GM18526 (cell line): ENCODE measurements around the gene IER2.

Experiments used
- POLR2A ChIP-seq: IDR thresholded peaks from 3 replicates; pipeline ENCODE4 v1.6.1; 2011; ENCODE audit not compliant: insufficient read length; ENCODE audit errors: extremely low read depth

Gene IER2

DNA sequence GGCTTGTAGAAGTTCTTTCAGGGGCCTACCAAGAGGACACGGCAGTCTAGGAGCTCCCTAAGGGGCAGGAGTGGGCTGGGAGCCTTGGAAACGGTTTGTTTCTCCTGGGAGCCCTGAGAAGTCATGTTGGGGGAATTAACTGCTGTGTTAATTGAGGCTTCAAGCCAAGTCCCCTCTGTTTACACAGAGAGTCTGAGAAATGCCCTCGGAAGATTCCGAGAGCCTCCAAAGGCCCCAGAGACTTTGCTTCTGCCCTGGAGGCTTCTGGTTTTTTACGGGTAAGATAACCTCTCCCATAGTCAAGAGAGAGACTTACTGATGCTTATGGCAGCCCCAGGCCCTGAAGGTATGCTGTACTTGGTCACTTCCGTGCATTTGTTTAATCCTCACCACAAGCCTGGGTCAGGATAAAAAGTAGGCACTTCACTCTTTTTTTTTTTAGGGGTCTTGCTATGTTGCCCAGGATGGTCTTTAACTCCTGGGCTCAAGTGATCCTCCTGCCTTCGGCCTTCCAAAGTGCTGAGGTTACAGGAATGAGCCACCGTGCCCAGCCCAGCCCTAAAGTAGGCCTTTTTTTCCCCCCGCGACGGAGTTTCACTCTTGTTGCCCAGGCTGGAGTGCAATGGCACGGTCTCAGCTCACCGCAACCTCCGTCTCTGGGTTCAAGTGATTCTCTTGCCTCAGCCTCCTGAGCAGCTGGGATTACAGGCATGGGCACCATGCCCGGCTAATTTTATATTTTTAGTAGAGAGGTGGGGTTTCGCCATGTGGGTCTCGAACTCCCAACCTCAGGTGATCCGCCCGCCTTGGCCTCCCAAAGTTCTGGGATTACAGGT lies 15.2 kb downstream of the IER2 start:
- TF ChIP-seq POLR2A, result no peak

DNA sequence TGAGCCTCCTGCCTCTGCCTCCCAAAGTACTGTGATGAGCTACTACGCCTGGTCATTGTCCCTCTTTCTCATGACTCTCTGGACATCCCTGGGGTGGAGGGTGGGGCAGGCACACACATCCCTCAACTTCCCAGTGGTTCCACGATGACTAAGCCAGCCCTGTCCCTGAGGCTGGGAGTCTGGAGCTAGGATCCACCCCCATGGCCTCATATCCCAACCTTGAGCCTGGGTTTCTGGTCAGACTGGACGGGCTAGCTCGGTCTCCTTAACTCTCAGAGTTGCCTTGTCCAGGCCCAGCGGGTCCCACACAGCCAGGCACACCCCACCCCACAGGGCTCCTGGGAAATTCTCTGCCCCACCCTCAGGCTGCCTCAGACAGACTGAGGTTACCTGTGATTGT lies 19.6 kb downstream of the IER2 start:
- TF ChIP-seq POLR2A, result no peak

DNA sequence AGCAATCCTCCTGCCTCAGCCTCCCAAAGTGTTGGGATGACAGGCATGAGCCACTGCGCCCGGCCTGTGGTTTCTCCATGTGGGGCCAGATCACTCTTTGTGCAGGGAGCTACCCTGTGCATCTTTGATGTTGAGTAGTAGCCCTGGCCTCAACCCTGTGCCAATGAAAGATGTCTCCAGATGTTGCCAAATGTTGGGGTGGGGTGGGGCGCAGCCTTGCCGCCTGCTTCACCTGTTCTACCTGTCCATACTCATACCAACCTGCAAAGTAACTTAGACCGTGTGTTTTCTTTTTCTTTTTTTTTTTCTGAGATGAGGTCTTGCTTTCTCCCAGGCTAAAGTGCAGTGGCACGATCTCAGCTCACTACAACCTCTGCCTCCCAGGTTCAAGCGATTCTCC lies 20.9 kb downstream of the IER2 start:
- TF ChIP-seq POLR2A, result no peak

DNA sequence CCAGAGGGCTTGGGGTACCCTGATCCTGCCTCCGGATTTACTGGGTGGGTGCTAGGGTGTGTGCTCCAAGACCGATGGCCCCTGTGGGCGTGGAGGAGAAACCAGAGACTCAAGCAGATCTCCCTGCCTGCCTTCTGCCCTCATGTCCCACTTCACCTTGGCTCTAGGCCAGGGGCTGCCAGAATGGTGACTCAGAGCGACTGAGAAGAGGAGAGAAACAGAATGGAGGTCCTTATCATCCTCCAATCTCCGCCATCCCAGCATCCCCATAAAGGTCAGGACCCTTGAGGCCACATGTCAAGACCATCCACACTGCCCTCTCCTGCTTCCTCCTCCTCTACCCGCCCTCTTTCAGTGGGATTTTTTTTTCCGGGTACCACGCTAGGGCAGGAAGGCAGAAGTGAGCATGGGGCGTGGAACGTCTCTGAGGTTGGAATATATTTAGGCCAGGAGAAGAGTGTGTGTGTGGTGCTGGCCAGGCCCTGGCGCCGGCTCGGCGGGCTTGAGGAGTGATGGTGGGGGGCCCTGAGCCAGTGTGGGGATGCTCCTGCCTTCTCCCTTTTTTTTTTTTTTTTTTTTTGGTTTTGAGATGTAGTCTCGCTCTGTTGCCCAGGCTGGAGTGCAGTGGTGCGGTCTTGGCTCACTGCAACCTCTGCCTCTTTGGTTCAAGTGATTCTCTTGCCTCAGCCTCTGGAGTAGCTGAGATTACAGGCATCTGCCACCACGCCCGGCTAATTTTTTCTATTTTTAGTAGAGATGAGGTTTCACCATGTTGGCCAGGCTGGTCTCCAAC lies 22.3 kb downstream of the IER2 start:
- no peak for TF ChIP-seq POLR2A

DNA sequence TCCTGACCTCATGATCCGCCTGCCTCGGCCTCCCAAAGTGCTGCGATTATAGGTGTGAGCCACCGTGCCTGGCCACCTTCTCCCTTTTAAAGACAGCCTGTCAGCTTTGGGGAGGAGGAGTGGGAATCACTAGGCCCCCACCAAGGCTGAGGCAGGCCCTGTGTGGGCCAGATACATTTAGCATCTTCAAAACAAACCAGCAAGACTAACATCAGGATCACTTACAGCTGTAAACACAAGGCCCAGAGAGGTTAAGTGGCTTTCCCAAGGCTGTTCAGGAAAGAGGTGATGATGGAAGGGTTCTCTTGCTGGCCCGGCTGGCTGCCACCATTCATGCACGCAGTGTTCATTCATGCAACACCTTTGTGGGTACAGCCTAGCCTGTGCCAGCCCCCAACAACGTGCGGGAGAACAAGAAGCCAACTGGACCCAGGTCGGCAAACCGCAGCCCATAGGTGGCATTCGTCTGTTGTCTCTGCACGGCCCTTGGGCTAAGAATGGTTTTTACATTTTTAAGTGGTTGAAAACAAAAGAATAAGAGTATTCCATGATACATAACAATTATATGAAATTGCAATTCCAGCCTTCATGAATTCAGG lies 23.0 kb downstream of the IER2 start:
- no peak for TF ChIP-seq POLR2A

DNA sequence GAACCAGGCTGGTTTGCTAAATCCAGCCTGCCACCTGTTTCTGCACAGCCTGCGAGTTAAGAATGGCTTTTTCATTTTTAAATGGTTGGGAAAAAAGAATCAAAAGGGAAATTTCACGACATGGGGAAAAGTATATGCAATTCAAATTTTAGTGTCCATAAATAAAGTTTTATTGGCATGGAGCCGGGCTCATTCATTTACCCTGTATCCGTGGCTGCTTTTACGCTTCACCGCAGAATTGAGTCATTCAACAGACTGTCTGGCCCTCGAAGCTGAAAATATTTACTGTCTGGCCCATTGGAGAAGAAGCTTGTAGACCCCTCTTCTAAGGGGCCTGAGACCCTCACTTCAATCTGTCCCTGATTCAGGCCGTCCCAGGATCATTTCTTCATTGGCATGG lies 26.1 kb downstream of the IER2 start:
- no peak for TF ChIP-seq POLR2A

DNA sequence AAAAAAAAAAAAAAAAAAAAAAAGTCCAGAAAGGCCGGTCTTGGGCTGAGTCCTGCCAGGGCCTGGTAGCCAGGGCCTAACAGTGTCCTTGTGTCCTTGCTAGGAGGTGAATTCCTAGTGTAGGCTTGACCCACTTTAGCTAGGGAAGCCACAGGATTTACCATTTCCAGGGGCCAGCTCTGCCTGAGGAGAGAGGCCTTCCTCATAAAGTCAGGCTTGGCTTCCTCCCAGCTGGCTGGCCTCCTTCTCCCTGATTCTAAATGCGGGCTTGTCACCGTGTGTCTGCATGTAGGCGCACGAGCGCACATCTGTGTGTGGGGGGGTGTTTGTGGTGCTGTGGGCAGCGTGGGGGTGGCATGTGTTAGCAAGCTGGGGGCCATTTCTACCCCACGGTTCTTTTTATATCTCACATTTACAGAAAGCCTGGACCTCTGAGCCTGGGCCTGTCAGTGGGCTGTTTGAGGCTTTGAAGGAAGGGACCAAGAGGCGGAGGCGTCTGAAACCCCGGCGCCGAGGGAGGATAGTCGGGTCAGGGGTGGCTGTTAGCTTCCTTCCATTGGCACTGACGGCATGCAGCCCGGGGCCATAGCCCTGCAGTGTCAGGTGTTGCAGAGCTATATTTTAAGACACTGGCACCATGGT lies 31.7 kb downstream of the IER2 start:
- no peak for TF ChIP-seq POLR2A

DNA sequence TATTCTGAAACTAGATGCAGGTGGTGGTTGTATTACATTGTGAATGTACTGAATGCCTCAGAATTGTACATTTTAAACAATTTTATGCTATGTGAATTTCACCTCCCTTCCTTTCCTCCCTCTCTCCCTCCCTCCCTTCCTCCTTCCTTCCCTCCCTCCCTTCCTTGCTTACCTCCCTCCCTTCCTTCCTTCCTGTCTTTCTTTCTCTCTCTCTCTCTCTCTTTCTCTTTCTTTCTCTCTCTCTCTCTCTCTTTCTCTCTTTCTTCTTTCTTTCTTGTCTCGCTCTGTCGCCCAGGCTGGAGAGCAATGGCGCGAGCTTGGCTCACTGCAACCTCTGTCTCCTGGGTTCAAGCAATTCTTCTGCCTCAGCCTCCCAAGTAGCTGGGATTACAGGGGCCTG lies 37.2 kb downstream of the IER2 start:
- no peak for TF ChIP-seq POLR2A

DNA sequence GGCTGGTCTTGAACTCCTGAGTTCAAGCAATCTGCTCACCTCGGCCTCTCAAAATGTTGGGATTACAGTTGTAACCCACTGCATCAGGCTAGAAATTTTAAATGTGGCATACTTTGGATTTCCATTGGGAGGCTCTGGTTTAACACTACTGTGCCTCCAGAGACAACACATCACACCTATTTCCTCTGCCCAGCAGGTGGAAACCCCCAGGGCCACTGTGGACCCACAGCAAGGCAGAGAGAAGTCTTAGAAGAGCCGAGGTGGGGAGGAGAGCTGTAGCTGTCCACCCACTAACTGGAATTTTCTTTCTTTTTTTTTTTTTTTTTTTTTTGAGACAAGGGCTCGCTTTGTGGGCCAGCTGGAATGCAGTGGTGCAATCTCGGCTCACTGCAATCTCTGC lies 39.4 kb downstream of the IER2 start:
- TF ChIP-seq POLR2A, result no peak

DNA sequence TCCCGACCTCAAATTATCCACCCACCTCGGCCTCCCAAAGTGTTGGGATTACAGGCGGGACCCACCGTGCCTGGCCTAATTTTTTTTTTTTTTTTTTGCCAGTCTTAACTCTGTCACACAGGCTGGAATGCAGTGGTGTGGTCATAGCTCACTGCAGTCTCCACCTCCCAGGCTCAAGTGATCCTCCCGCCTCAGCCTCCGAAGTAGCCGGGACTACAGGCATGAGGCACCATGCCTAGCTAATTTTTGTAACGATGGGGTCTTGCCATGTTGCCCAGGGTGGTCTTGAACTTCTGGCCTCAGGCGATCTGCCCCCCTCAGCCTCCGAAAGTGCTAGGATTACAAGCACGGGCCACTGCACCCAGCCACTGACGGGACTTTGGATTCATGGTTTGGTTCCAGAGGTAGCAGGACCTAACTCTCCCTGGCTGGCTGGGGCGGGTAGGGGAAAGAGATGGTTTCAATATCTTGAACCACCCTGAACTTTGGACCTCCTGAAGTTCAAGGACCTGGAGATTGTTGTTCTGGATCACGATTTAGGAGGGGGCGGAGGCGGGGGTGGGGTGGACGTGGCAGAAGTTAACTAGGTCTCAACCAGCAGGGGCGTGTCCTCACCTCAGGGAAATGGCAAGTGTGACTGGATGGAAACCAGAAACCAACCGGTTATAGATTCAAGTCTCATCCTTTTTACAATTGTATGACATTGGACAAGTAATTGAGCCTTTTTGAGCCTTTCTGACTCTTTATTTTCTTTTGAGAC lies 40.8 kb downstream of the IER2 start:
- TF ChIP-seq POLR2A, result no peak

DNA sequence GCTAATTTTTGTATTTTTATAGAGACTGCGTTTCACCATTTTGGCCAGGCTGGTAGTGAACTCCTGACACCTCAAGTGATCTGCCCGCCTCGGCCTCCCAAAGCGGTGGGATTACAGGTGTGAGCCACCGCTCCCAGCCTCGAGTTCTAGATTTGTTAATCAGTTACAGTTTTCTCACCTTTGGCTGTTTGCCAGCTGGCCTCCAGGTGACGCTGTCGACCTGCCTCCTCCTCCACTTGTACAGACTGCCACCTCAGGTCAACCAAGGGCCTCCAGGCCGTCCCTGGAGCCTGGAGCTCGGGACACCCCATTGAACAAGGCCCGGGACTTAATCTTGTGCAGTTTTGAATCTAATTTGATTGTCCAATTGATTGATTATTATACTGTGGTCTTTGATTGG lies 45.5 kb downstream of the IER2 start:
- no peak for TF ChIP-seq POLR2A

DNA sequence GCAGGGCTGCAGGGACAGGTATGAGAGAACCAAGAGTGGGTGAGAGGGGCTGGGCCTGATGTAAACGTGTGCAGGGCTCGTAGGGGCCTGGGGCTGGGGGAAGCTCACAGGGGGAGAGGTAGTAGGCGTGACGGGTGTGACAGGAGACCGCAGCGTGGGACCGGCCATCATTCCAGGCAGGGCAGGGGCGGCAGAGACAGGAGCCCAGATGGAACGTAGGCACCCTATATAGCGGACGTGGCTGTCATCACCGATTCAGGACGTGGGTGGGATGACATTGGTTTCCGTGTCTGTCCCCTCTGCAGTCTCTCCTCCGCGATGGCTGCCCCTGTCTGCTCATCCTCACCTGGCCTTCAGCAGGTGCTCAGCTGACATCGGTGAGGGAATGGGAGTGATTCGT lies 48.4 kb downstream of the IER2 start:
- no peak for TF ChIP-seq POLR2A
